GM23248 (cell line): ENCODE measurements around the gene CCDC92.

Source experiments
- EZH2 ChIP-seq: fragments of 200-600 bp; sonication (generic); IDR thresholded peaks from 2 replicates; pipeline ENCODE4 v1.6.1; 2018; ENCODE audit warnings: antibody characterized with exemption, mild to moderate bottlenecking; ENCODE audit not compliant: insufficient read depth, poor library complexity, severe bottlenecking
- EZH2phosphoT487 ChIP-seq: fragments of 200-600 bp; sonication (generic); IDR thresholded peaks from 2 replicates; pipeline ENCODE4 v1.6.1; 2018; ENCODE audit warnings: antibody characterized with exemption, moderate library complexity, mild to moderate bottlenecking, low read depth; ENCODE audit not compliant: insufficient read depth

GRCh38 chr12:124000111-124000510 is 27.5 kb upstream of the CCDC92 start:
- TF ChIP-seq EZH2phosphoT487 (no peak), EZH2 (no peak)
